SIG-M5 treated with dmso at 0.1 percent for 504 hours (cell line): ENCODE data around the gene VAX1.
"Not testable (repeated sequence)": the region's sequence is repeated elsewhere in the genome, so short reads cannot be mapped to it uniquely, and the experiment has no call there.

Experiments used
- DNase-seq: peaks from one replicate; lab custom pipeline; 2025; ENCODE audit not compliant: unreplicated experiment; lab: John Stamatoyannopoulos, UW

Gene VAX1

DNA sequence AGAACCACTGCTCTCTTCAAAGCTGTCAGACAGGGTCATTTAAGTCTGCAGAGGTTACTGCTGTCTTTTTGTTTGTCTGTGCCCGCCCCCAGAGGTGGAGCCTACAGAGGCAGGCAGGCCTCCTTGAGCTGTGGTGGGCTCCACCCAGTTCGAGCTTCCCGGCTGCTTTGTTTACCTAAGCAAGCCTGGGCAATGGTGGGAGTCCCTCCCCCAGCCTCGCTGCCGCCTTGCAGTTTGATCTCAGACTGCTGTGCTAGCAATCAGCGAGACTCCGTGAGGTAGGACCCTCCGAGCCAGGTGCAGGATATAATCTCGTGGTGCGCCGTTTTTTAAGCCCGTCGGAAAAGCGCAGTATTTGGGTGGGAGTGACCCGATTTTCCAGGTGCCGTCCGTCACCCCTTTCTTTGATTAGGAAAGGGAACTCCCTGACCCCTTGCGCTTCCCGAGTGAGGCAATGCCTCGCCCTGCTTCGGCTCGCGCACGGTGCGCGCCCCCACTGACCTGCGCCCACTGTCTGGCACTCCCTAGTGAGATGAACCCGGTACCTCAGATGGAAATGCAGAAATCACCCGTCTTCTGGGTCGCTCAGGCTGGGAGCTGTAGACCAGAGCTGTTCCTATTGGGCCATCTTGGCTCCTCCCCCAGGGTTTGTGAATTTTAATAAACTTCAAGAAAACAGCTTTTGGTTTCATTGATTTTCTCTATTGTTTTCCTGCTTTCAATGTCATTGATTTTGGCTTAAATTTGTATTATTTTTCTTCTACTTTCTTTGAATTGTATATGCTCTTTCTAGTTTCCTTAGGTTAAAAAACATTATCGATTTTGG is 53.4 kb downstream of the VAX1 start:
- not testable (repeated sequence) for DNase-seq
